Measurements from ENCODE around the gene EFNA1.

GRCh38 chr1:155169541-155169940 is 41.9 kb downstream of the EFNA1 start:
- no peak for TF ChIP-seq CTCF (conservative IDR thresholded peaks at IDR 0.05; ENCODE audit: low read length)
- TF ChIP-seq EZH2phosphoT487 (IDR thresholded peaks at IDR 0.05; ENCODE audit: borderline replicate concordance, low read depth, low read length) = no peak

Data from OCI-LY7 (cell line).